Activated naive CD4-positive, alpha-beta T cell treated with anti-CD3 and anti-CD28 coated beads, Interleukin-2, amount 10 ng/mL, durations not matched to agents 7 days and 5 days (primary cell): Measurements from ENCODE around the gene TSHZ2.
"Not testable (repeated sequence)": the region's sequence is repeated elsewhere in the genome, so short reads cannot be mapped to it uniquely, and the experiment has no call there.

Experiments
- CTCF ChIA-PET: fragments of 350-600 bp; sonication (Branson Sonifier 250); formaldehyde crosslinking; loops from one replicate; lab custom pipeline; 2021; ENCODE audit warnings: antibody characterized with exemption; lab: Charles Lee
- DNase-seq: peaks from one replicate; pipeline ENCODE4 v3.0.0-alpha.2; 2020
- H3K27ac Mint-ChIP-seq: one replicate; pipeline ENCODE4 v1.8.0; 2021; ENCODE audit warnings: mild to moderate bottlenecking, moderate library complexity, mixed read lengths
- H3K27me3 Mint-ChIP-seq: one replicate; pipeline ENCODE4 v1.8.0; 2021; ENCODE audit warnings: mild to moderate bottlenecking, mixed read lengths
- H3K36me3 Mint-ChIP-seq: one replicate; pipeline ENCODE4 v1.8.0; 2021; ENCODE audit warnings: mixed read lengths
- H3K4me1 Mint-ChIP-seq: one replicate; pipeline ENCODE4 v1.8.0; 2021; ENCODE audit warnings: mixed read lengths
- H3K4me3 Mint-ChIP-seq: one replicate; pipeline ENCODE4 v1.8.0; 2021; ENCODE audit warnings: mild to moderate bottlenecking, moderate library complexity, mixed read lengths
- H3K9me3 Mint-ChIP-seq: one replicate; pipeline ENCODE4 v1.8.0; 2021; ENCODE audit warnings: mixed read lengths

Gene TSHZ2

GRCh38 chr20:53359425-53359824 lies 387.3 kb downstream of the TSHZ2 start:
- Mint-ChIP-seq H3K9me3 (peaks cover 16% of the 10 kb centered on the region), H3K4me1 (no peaks in the 10 kb centered on the region), H3K27ac (no peak overlapping the region), H3K4me3 (no peak overlapping the region), H3K36me3 (peaks cover 7% of the 10 kb centered on the region), H3K27me3 (no peaks in the 10 kb centered on the region)
- DNase-seq: no peak
- CTCF ChIA-PET: no interaction called here

GRCh38 chr20:53360852-53361251 lies 388.7 kb downstream of the TSHZ2 start:
- no peak overlapping the region for H3K4me3 Mint-ChIP-seq
- H3K4me1 Mint-ChIP-seq: no peaks in the 10 kb centered on the region
- H3K36me3 Mint-ChIP-seq: peaks cover 3% of the 10 kb centered on the region
- no peak for DNase-seq
- no peak overlapping the region for H3K27ac Mint-ChIP-seq
- CTCF ChIA-PET: interaction anchor here (1.4 kb wide), 1 partner anchor 187 kb away, joined by 3 read pairs; no protein-coding TSS in a partner anchor
- no peaks in the 10 kb centered on the region for H3K27me3 Mint-ChIP-seq
- H3K9me3 Mint-ChIP-seq: peaks cover 9% of the 10 kb centered on the region

- H3K36me3 Mint-ChIP-seq: no peaks in the 10 kb centered on the region
- H3K9me3 Mint-ChIP-seq: no peaks in the 10 kb centered on the region
- no peaks in the 10 kb centered on the region for H3K27me3 Mint-ChIP-seq
- CTCF ChIA-PET: no interaction called here
- no peak for DNase-seq
- no peak overlapping the region for H3K4me3 Mint-ChIP-seq
- H3K4me1 Mint-ChIP-seq: no peaks in the 10 kb centered on the region
- no peak overlapping the region for H3K27ac Mint-ChIP-seq
Measured at GRCh38 chr20:53362736-53363135, 390.6 kb downstream of the TSHZ2 start.

GRCh38 chr20:53364646-53365045 lies 392.5 kb downstream of the TSHZ2 start:
- Mint-ChIP-seq H3K4me1 (no peaks in the 10 kb centered on the region), H3K27ac (no peak overlapping the region), H3K4me3 (no peak overlapping the region), H3K9me3 (no peaks in the 10 kb centered on the region), H3K27me3 (no peaks in the 10 kb centered on the region), H3K36me3 (no peaks in the 10 kb centered on the region)
- CTCF ChIA-PET: no interaction called here
- DNase-seq: no peak

GRCh38 chr20:53365076-53365475 lies 392.9 kb downstream of the TSHZ2 start:
- no peaks in the 10 kb centered on the region for H3K9me3 Mint-ChIP-seq
- CTCF ChIA-PET: no interaction called here
- no peaks in the 10 kb centered on the region for H3K27me3 Mint-ChIP-seq

GRCh38 chr20:53365539-53366075 lies 393.4 kb downstream of the TSHZ2 start:
- Mint-ChIP-seq H3K36me3 (no peaks in the 10 kb centered on the region), H3K27ac (no peak overlapping the region), H3K4me1 (peaks cover 4% of the 10 kb centered on the region), H3K9me3 (no peaks in the 10 kb centered on the region), H3K27me3 (no peaks in the 10 kb centered on the region), H3K4me3 (no peak overlapping the region)
- DNase-seq: no peak
- CTCF ChIA-PET: no interaction called here

More at GRCh38 chr20:53365076-53365475, 392.9 kb downstream of the TSHZ2 start:
- no peak for DNase-seq
- Mint-ChIP-seq H3K36me3 (no peaks in the 10 kb centered on the region), H3K4me3 (no peak overlapping the region), H3K27ac (no peak overlapping the region), H3K4me1 (no peaks in the 10 kb centered on the region)

GRCh38 chr20:53366928-53367327 lies 394.8 kb downstream of the TSHZ2 start:
- DNase-seq, CTCF ChIA-PET, H3K9me3 Mint-ChIP-seq, H3K4me3 Mint-ChIP-seq, H3K4me1 Mint-ChIP-seq, H3K27ac Mint-ChIP-seq, H3K36me3 Mint-ChIP-seq, H3K27me3 Mint-ChIP-seq: not testable (repeated sequence)

GRCh38 chr20:53369871-53370270 lies 397.7 kb downstream of the TSHZ2 start:
- H3K27me3 Mint-ChIP-seq: no peaks in the 10 kb centered on the region
- CTCF ChIA-PET: no interaction called here
- H3K36me3 Mint-ChIP-seq: no peaks in the 10 kb centered on the region

GRCh38 chr20:53370345-53370961 lies 398.3 kb downstream of the TSHZ2 start:
- no peaks in the 10 kb centered on the region for H3K27me3 Mint-ChIP-seq
- no peak overlapping the region for H3K4me3 Mint-ChIP-seq
- H3K27ac Mint-ChIP-seq: no peak overlapping the region
- H3K9me3 Mint-ChIP-seq: peaks cover 1% of the 10 kb centered on the region
- CTCF ChIA-PET: no interaction called here
- H3K4me1 Mint-ChIP-seq: peaks cover 8% of the 10 kb centered on the region
- no peaks in the 10 kb centered on the region for H3K36me3 Mint-ChIP-seq
- DNase-seq: no peak

More at GRCh38 chr20:53369871-53370270, 397.7 kb downstream of the TSHZ2 start:
- peaks cover 8% of the 10 kb centered on the region for H3K4me1 Mint-ChIP-seq
- H3K27ac Mint-ChIP-seq: no peak overlapping the region
- no peaks in the 10 kb centered on the region for H3K9me3 Mint-ChIP-seq
- no peak overlapping the region for H3K4me3 Mint-ChIP-seq
- no peak for DNase-seq

GRCh38 chr20:53371216-53371615 lies 399.1 kb downstream of the TSHZ2 start:
- H3K4me1 Mint-ChIP-seq: peaks cover 8% of the 10 kb centered on the region
- no peaks in the 10 kb centered on the region for H3K27me3 Mint-ChIP-seq
- no peaks in the 10 kb centered on the region for H3K36me3 Mint-ChIP-seq
- CTCF ChIA-PET: no interaction called here
- H3K4me3 Mint-ChIP-seq: no peak overlapping the region
- DNase-seq: no peak
- H3K9me3 Mint-ChIP-seq: peaks cover 1% of the 10 kb centered on the region
- H3K27ac Mint-ChIP-seq: no peak overlapping the region

- H3K4me1 Mint-ChIP-seq: no peaks in the 10 kb centered on the region
- DNase-seq: no peak
- H3K4me3 Mint-ChIP-seq: no peak overlapping the region
- no peak overlapping the region for H3K27ac Mint-ChIP-seq
- no peaks in the 10 kb centered on the region for H3K27me3 Mint-ChIP-seq
- no peaks in the 10 kb centered on the region for H3K36me3 Mint-ChIP-seq
- peaks cover 1% of the 10 kb centered on the region for H3K9me3 Mint-ChIP-seq
- CTCF ChIA-PET: no interaction called here
Measured at GRCh38 chr20:53376021-53376420, 403.9 kb downstream of the TSHZ2 start.

GRCh38 chr20:53379014-53379832 lies 407.1 kb downstream of the TSHZ2 start:
- no peaks in the 10 kb centered on the region for H3K27me3 Mint-ChIP-seq
- H3K27ac Mint-ChIP-seq: no peak overlapping the region
- no peak for DNase-seq
- CTCF ChIA-PET: no interaction called here
- H3K4me1 Mint-ChIP-seq: no peaks in the 10 kb centered on the region
- H3K4me3 Mint-ChIP-seq: no peak overlapping the region
- peaks cover 1% of the 10 kb centered on the region for H3K9me3 Mint-ChIP-seq
- H3K36me3 Mint-ChIP-seq: no peaks in the 10 kb centered on the region

GRCh38 chr20:53379833-53380120 lies 407.6 kb downstream of the TSHZ2 start:
- Mint-ChIP-seq H3K36me3 (no peaks in the 10 kb centered on the region), H3K27me3 (no peaks in the 10 kb centered on the region), H3K4me3 (no peak overlapping the region), H3K27ac (no peak overlapping the region), H3K9me3 (peaks cover 1% of the 10 kb centered on the region), H3K4me1 (no peaks in the 10 kb centered on the region)
- CTCF ChIA-PET: interaction anchor here (1.1 kb wide), 1 partner anchor 168 kb away, joined by 5 read pairs; no protein-coding TSS in a partner anchor
- no peak for DNase-seq

- no peak overlapping the region for H3K27ac Mint-ChIP-seq
- H3K9me3 Mint-ChIP-seq: no peaks in the 10 kb centered on the region
- H3K4me3 Mint-ChIP-seq: no peak overlapping the region
- H3K4me1 Mint-ChIP-seq: no peaks in the 10 kb centered on the region
- CTCF ChIA-PET: no interaction called here
- DNase-seq: no peak
- no peaks in the 10 kb centered on the region for H3K36me3 Mint-ChIP-seq
- no peaks in the 10 kb centered on the region for H3K27me3 Mint-ChIP-seq
Measured at GRCh38 chr20:53381568-53382262, 409.6 kb downstream of the TSHZ2 start.
